GM12878 (cell line): ENCODE results near the gene DELE1. TPM values are rescaled to one million over a fixed set of nuclear protein-coding genes. Genes with fewer than 3 reads are reported as not detected.

Experiments
- ATAC-seq: fragments of 200-7000 bp; cut with Tn5 transposase; 3 replicates; pipeline ENCODE4 v1.9.1; 2020; ENCODE audit warnings: mild to moderate bottlenecking, moderate library complexity
- BruUV-seq: library from RNA; stranded (reverse); fragments of 400-500 nt; replicated peaks from 2 replicates; lab custom pipeline; 2021; lab: Mats Ljungman, UMichigan
- CTCF ChIA-PET: fragments of 300-600 bp; sonication (Branson Sonifier 250); formaldehyde crosslinking; extraction: SDS; loops from one replicate; lab custom pipeline; 2021; ENCODE audit warnings: inconsistent platforms; lab: Yijun Ruan, JAX
- POLR2A ChIA-PET: fragments of 350-600 bp; formaldehyde crosslinking; extraction: SDS; loops from one replicate; lab custom pipeline; 2021; ENCODE audit warnings: inconsistent platforms; lab: Charles Lee
- RAD21 ChIA-PET: fragments of 300-600 bp; sonication (Branson Sonifier 250); formaldehyde crosslinking; loops from one replicate; lab custom pipeline; 2023; ENCODE audit warnings: antibody characterized with exemption; ENCODE audit not compliant: unreplicated experiment; lab: Charles Lee
- SMC1A ChIA-PET: fragments of 300-600 bp; sonication (Branson Sonifier 250); formaldehyde crosslinking; loops from one replicate; lab custom pipeline; 2023; ENCODE audit not compliant: unreplicated experiment, uncharacterized antibody; lab: Charles Lee
- DNase-seq: peaks from one replicate; pipeline ENCODE4 v3.0.0-alpha.2; 2011; ENCODE audit warnings: low read depth, low spot score
- FAIRE-seq: peaks from 3 replicates; lab custom pipeline; 2011; peaks lifted over from hg19 to GRCh38; lab: Jason Lieb, UNC
- H2AFZ ChIP-seq: 2 replicates; pipeline ENCODE4 v1.6.0; 2011; ENCODE audit warnings: low read depth, low read length, control low read depth; ENCODE audit not compliant: control insufficient read depth
- H3K27ac ChIP-seq: 2 replicates; pipeline ENCODE4 v1.5.1; 2011; ENCODE audit warnings: control low read depth; ENCODE audit not compliant: control insufficient read depth, insufficient read depth
- H3K27me3 ChIP-seq, 2 experiments: replicated peaks in 1 of 2; 2 replicates each; pipeline versions ENCODE4 v1.6.0 to v1.6.1; 2011; ENCODE audit warnings: low read length in 1 of 2; ENCODE audit not compliant: control insufficient read depth in 2 of 2, insufficient read depth in 2 of 2
- H3K36me3 ChIP-seq, 2 experiments: 2 replicates each; pipeline ENCODE4 v1.5.1; 2011; ENCODE audit warnings: low read length in 1 of 2; ENCODE audit not compliant: control insufficient read depth in 2 of 2, insufficient read depth in 2 of 2
- H3K4me1 ChIP-seq: 2 replicates; pipeline ENCODE4 v1.6.1; 2011; ENCODE audit warnings: mild to moderate bottlenecking, low read length, moderate library complexity, mixed read lengths; ENCODE audit not compliant: control insufficient read depth, insufficient read depth
- H3K4me2 ChIP-seq: 2 replicates; pipeline ENCODE4 v1.6.0; 2011; ENCODE audit warnings: control low read depth; ENCODE audit not compliant: control insufficient read depth, insufficient read depth
- H3K4me3 ChIP-seq: fragments of 200-600 bp; sonication (generic); 2 replicates; pipeline ENCODE4 v1.5.1; 2016
- H3K79me2 ChIP-seq: 2 replicates; pipeline ENCODE4 v1.6.0; 2011; ENCODE audit warnings: low read length; ENCODE audit not compliant: control insufficient read depth, insufficient read depth
- H3K9ac ChIP-seq: 2 replicates; pipeline ENCODE4 v1.8.0; 2011; ENCODE audit warnings: low read length, control low read depth, mixed read lengths; ENCODE audit not compliant: control insufficient read depth, insufficient read depth
- H3K9me3 ChIP-seq: replicated peaks from 3 replicates; pipeline ENCODE4 v1.5.1; 2011; ENCODE audit warnings: mild to moderate bottlenecking, low read length; ENCODE audit not compliant: control insufficient read depth, insufficient read depth
- H4K20me1 ChIP-seq: 2 replicates; pipeline ENCODE4 v1.6.0; 2011; ENCODE audit not compliant: control insufficient read depth, insufficient read depth
- BCLAF1 ChIP-seq: fragments of 450-650 bp; IDR thresholded peaks from 2 replicates; pipeline ENCODE4 v1.6.1; 2017; ENCODE audit warnings: antibody characterized with exemption, mild to moderate bottlenecking, moderate library complexity
- IRF3 ChIP-seq: fragments of 450-650 bp; IDR thresholded peaks from 2 replicates; pipeline ENCODE4 v1.6.1; 2014; ENCODE audit warnings: mild to moderate bottlenecking
- KAT2A ChIP-seq: conservative IDR thresholded peaks from 2 replicates; pipeline ENCODE4 v1.6.1; 2011; ENCODE audit warnings: low read depth, low read length; ENCODE audit not compliant: control insufficient read depth
- RB1 ChIP-seq: fragments of 450-650 bp; formaldehyde crosslinking; IDR thresholded peaks from 2 replicates; pipeline ENCODE4 v1.6.1; 2017; ENCODE audit warnings: mild to moderate bottlenecking, borderline replicate concordance
- RELB ChIP-seq: fragments of 450-650 bp; IDR thresholded peaks from 2 replicates; pipeline ENCODE4 v1.6.1; 2017; ENCODE audit warnings: low read depth, mild to moderate bottlenecking, moderate library complexity
- ZNF687 ChIP-seq: fragments of 450-650 bp; IDR thresholded peaks from 2 replicates; pipeline ENCODE4 v1.6.1; 2017; ENCODE audit warnings: mild to moderate bottlenecking, moderate library complexity
- WGBS: methylation state at CpG from one replicate; pipeline ENCODE4 v1.1.6; 2016; ENCODE audit warnings: low lambda C conversion rate; ENCODE audit not compliant: insufficient replicate concordance, insufficient coverage; ENCODE audit errors: missing lambda C conversion rate; 5-methylcytosine and 5-hydroxymethylcytosine counted together
- in situ Hi-C: fragments of 300-500 bp; cut with MboI; formaldehyde crosslinking; loops from 9 replicates; pipeline ENCODE4 v1.14.3; 2018; ENCODE audit warnings: mixed read lengths
- intact Hi-C: fragments of 100-400 bp; cut with micrococcal nuclease; formaldehyde crosslinking; loops from one replicate; pipeline ENCODE4 v1.14.2; 2022; ENCODE audit not compliant: unreplicated experiment
- polyA plus RNA-seq, 11 experiments: library from polyadenylated mRNA; depleted of rRNA in 4 of 11; unstranded in 6 of 11; stranded (reverse) in 5 of 11; fragments of >200 nt; fragmentation: Nextera tagmentation in 4 of 11; fragmentation: Illumina TruSeq in 1 of 11; extraction: Ambion mirVana in 4 of 11; extraction: Trizol in 1 of 11; gene quantifications; 1 replicate in 1 of 11; 2 replicates in 10 of 11; pipeline versions ENCODE4 v1.2.1 to v1.2.3, GENCODE V29; 2011 to 2016; ENCODE audit warnings: inconsistent platforms in 2 of 11, missing spikeins in 2 of 11, low read depth in 1 of 11
- total RNA-seq, 4 experiments: library from RNA; depleted of rRNA in 3 of 4; stranded (reverse); fragments of >200 nt in 3 of 4; fragmentation: Illumina TruSeq in 1 of 4; extraction: Trizol in 1 of 4; gene quantifications; 2 replicates each; pipeline versions ENCODE4 v1.2.1 to v1.2.3, GENCODE V29; 2013 to 2021

The DELE1 gene
- total and polyA plus RNA-seq, 10 of the 15 experiments (the other 5 are each of a cell fraction or from before 2014, with no cell fraction given): 18.9 to 71.4 (median 47.6) TPM

- CTCF ChIA-PET: interaction anchor here (0.9 to 5.2 kb wide), 7 partner anchors 12 to 266 kb away, joined by 3 to 101 read pairs (median 5); partner anchors contain the start of gene RNF14
- H3K27ac ChIP-seq: no peak overlapping the region
- FAIRE-seq: no peak
- H3K27me3 ChIP-seq: no peaks in the 10 kb centered on the region
- no TSS peak for BruUV-seq
- intact Hi-C loops (no loop called here), in situ Hi-C loops (loop anchor here (5.0 kb wide), 1 partner anchor 265 kb away; no protein-coding TSS in a partner anchor)
- no peak overlapping the region for H3K4me2 ChIP-seq
- no peaks in the 10 kb centered on the region for H3K79me2 ChIP-seq
- H2AFZ ChIP-seq: no peak overlapping the region
- ATAC-seq: no peak
- TF ChIP-seq BCLAF1: no peak
- no peak for TF ChIP-seq RB1
- no peak for TF ChIP-seq KAT2A
- TF ChIP-seq IRF3: no peak
- TF ChIP-seq RELB: no peak
- TF ChIP-seq ZNF687: no peak
- no peak for DNase-seq
- no peak overlapping the region for H3K9ac ChIP-seq
- 63% methylated on average over 16 of the region's 16 CpGs for WGBS
- SMC1A ChIA-PET: interaction anchor here (0.8 to 1.6 kb wide), 2 partner anchors 12 to 68 kb away, joined by 3 to 5 read pairs; no protein-coding TSS in a partner anchor
- no peaks in the 10 kb centered on the region for H3K36me3 ChIP-seq
- H4K20me1 ChIP-seq: no peaks in the 10 kb centered on the region
- no peak overlapping the region for H3K4me3 ChIP-seq
- peaks cover 3% of the 10 kb centered on the region; the same call in 1 of the 2 replicates for H3K4me1 ChIP-seq
- no peaks in the 10 kb centered on the region for H3K9me3 ChIP-seq
- POLR2A ChIA-PET: interaction anchor here (2.5 kb wide), 1 partner anchor 12 kb away, joined by 8 read pairs; the partner anchor contains the start of gene RNF14
- RAD21 ChIA-PET: interaction anchor here (1.3 kb wide), 1 partner anchor 266 kb away, joined by 5 read pairs; no protein-coding TSS in a partner anchor
These were observed 33.8 kb downstream of the DELE1 start for GRCh38 chr5:141957367-141957996.
